HCT116 (cell line): ENCODE data around the gene MRPL20. TPM values are rescaled to one million over a fixed set of nuclear protein-coding genes. Genes with fewer than 3 reads are reported as not detected.
A peak's percentile ranks its signal among the peaks of the same experiment; 100 is the strongest.

ENCODE experiments used
- ATAC-seq: fragments of 200-7000 bp; cut with Tn5 transposase; 2 replicates; pipeline ENCODE4 v1.9.1; 2020; ENCODE audit warnings: mild to moderate bottlenecking, moderate library complexity
- BruUV-seq: library from RNA; stranded (reverse); fragments of 400-500 nt; replicated peaks from 2 replicates; lab custom pipeline; 2021; lab: Mats Ljungman, UMichigan
- CTCF ChIA-PET: fragments of 300-600 bp; sonication (Branson Sonifier 250); formaldehyde crosslinking; loops from one replicate; lab custom pipeline; 2021; ENCODE audit warnings: antibody characterized with exemption; lab: Charles Lee
- POLR2A ChIA-PET: fragments of 300-600, 350-600 bp; sonication (Branson Sonifier 250); formaldehyde crosslinking; loops from one replicate; lab custom pipeline; 2021; ENCODE audit warnings: antibody characterized with exemption; lab: Charles Lee
- RAD21 ChIA-PET, 2 experiments: fragments of 300-600 bp; sonication (Branson Sonifier 250); formaldehyde crosslinking; loops; one replicate each; lab custom pipeline; 2023; ENCODE audit warnings: low total read pairs in 2 of 2; ENCODE audit not compliant: uncharacterized antibody in 2 of 2, unreplicated experiment in 2 of 2, low non-redundant PET in 1 of 2; lab: Charles Lee
- DNase-seq: peaks from one replicate; pipeline ENCODE4 v3.0.0-alpha.2; 2010; ENCODE audit warnings: low read depth, low spot score
- H2AFZ ChIP-seq: fragments of 200-600 bp; shearing (Covaris generic), sonication (generic); 2 replicates; pipeline ENCODE4 v1.6.1; 2017; ENCODE audit warnings: low read depth, mixed run types, mixed read lengths, antibody characterized with exemption, low read length; ENCODE audit not compliant: poor library complexity, severe bottlenecking
- H3K27ac ChIP-seq: 2 replicates; pipeline ENCODE4 v1.5.1; 2012; ENCODE audit warnings: low read depth, low read length
- H3K27me3 ChIP-seq: fragments of 200-600 bp; sonication (generic); 2 replicates; pipeline ENCODE4 v1.6.1; 2016; ENCODE audit warnings: mixed run types, low read length, mixed read lengths; ENCODE audit not compliant: insufficient read depth
- H3K36me3 ChIP-seq, 2 experiments: fragments of 200-500 bp in 1 of 2; fragments of 200-600 bp in 1 of 2; sonication (Bioruptor generic) in 1 of 2; sonication (generic) in 1 of 2; 2 replicates each; pipeline versions ENCODE4 v1.5.1 to v1.6.1; 2014 to 2016; ENCODE audit warnings: low read length in 2 of 2, inconsistent platforms in 1 of 2, mixed read lengths in 1 of 2, mixed run types in 1 of 2; ENCODE audit not compliant: insufficient read depth in 2 of 2, control insufficient read depth in 1 of 2
- H3K4me1 ChIP-seq, 2 experiments: fragments of 200-600 bp in 1 of 2; sonication (generic) in 1 of 2; 2 replicates each; pipeline versions ENCODE4 v1.5.1 to v1.6.1; 2012 to 2017; ENCODE audit warnings: low read length in 2 of 2, inconsistent platforms in 1 of 2, mild to moderate bottlenecking in 1 of 2, mixed read lengths in 1 of 2, mixed run types in 1 of 2, moderate library complexity in 1 of 2; ENCODE audit not compliant: insufficient read depth in 2 of 2, control insufficient read depth in 1 of 2
- H3K4me2 ChIP-seq: fragments of 200-600 bp; sonication (generic); 2 replicates; pipeline ENCODE4 v1.6.1; 2017; ENCODE audit warnings: mixed run types, low read length, mixed read lengths
- H3K4me3 ChIP-seq, 2 experiments: fragments of 200-600 bp in 1 of 2; sonication (generic) in 1 of 2; replicated peaks in 1 of 2; 2 replicates each; pipeline ENCODE4 v1.5.1; 2011 to 2016; ENCODE audit warnings: low read length in 2 of 2, control low read depth in 1 of 2, low read depth in 1 of 2, mild to moderate bottlenecking in 1 of 2, mixed read lengths in 1 of 2, mixed run types in 1 of 2
- H3K79me2 ChIP-seq: fragments of 200-600 bp; sonication (generic); 2 replicates; pipeline ENCODE4 v1.6.1; 2017; ENCODE audit warnings: mild to moderate bottlenecking, mixed run types, low read length, moderate library complexity, mixed read lengths; ENCODE audit not compliant: insufficient read depth
- H3K9ac ChIP-seq: fragments of 200-600 bp; sonication (generic); 2 replicates; pipeline ENCODE4 v1.6.1; 2016; ENCODE audit warnings: low read length, mixed read lengths
- H3K9me2 ChIP-seq: fragments of 200-600 bp; sonication (generic), shearing (Covaris generic); 2 replicates; pipeline ENCODE4 v1.6.1; 2017; ENCODE audit warnings: mixed run types, mild to moderate bottlenecking, moderate library complexity; ENCODE audit not compliant: insufficient read depth
- H3K9me3 ChIP-seq, 2 experiments: fragments of 200-500 bp in 1 of 2; fragments of 200-600 bp in 1 of 2; sonication (Bioruptor generic) in 1 of 2; sonication (generic) in 1 of 2; 2 replicates each; pipeline ENCODE4 v1.6.1; 2014 to 2017; ENCODE audit warnings: low read length in 2 of 2, mixed read lengths in 2 of 2, inconsistent platforms in 1 of 2, low read depth in 1 of 2, mild to moderate bottlenecking in 1 of 2, mixed run types in 1 of 2, moderate library complexity in 1 of 2; ENCODE audit not compliant: control insufficient read depth in 1 of 2, insufficient read depth in 1 of 2
- H4K20me1 ChIP-seq: fragments of 200-600 bp; sonication (generic), shearing (Covaris generic); 2 replicates; pipeline ENCODE4 v1.6.1; 2017; ENCODE audit warnings: mixed run types, mild to moderate bottlenecking, moderate library complexity; ENCODE audit not compliant: insufficient read depth
- ATF3 ChIP-seq: IDR thresholded peaks from 2 replicates; pipeline ENCODE4 v1.6.1; 2012
- CBX3 ChIP-seq: IDR thresholded peaks from 2 replicates; pipeline ENCODE4 v1.6.1; 2012; ENCODE audit warnings: low read depth
- ELF1 ChIP-seq: IDR thresholded peaks from 2 replicates; pipeline ENCODE4 v1.6.1; 2012; ENCODE audit warnings: low read depth, borderline replicate concordance
- EZH2 ChIP-seq: fragments of 200-600 bp; sonication (generic); IDR thresholded peaks from 2 replicates; pipeline ENCODE4 v1.6.1; 2017; ENCODE audit warnings: antibody characterized with exemption, mixed run types
- EZH2phosphoT487 ChIP-seq: fragments of 200-600 bp; IDR thresholded peaks from 2 replicates; pipeline ENCODE4 v1.6.1; 2018; ENCODE audit warnings: antibody characterized with exemption, borderline replicate concordance
- JUND ChIP-seq: IDR thresholded peaks from 2 replicates; pipeline ENCODE4 v1.6.1; 2012
- POLR2AphosphoS5 ChIP-seq: IDR thresholded peaks from 2 replicates; pipeline ENCODE4 v1.6.1; 2011; ENCODE audit warnings: mild to moderate bottlenecking, low read depth, low read length, moderate library complexity
- RAD21 ChIP-seq: IDR thresholded peaks from 2 replicates; pipeline ENCODE4 v1.6.1; 2012; ENCODE audit warnings: low read depth, mild to moderate bottlenecking
- REST ChIP-seq: IDR thresholded peaks from 2 replicates; pipeline ENCODE4 v1.6.1; 2012; ENCODE audit warnings: low read depth
- SP1 ChIP-seq: IDR thresholded peaks from 2 replicates; pipeline ENCODE4 v1.6.1; 2012; ENCODE audit warnings: low read depth
- SRF ChIP-seq: IDR thresholded peaks from 2 replicates; pipeline ENCODE4 v1.6.1; 2012; ENCODE audit warnings: low read depth
- TCF7L2 ChIP-seq: IDR thresholded peaks from 2 replicates; pipeline ENCODE4 v1.7.0; 2011; ENCODE audit warnings: borderline replicate concordance, inconsistent platforms; ENCODE audit not compliant: insufficient read depth, insufficient read length; ENCODE audit errors: extremely low read depth
- YY1 ChIP-seq: IDR thresholded peaks from 2 replicates; pipeline ENCODE4 v1.6.1; 2011; ENCODE audit warnings: low read length, low read depth, moderate library complexity, mild to moderate bottlenecking; ENCODE audit not compliant: insufficient replicate concordance; ENCODE audit errors: extremely low read depth
- ZFX ChIP-seq: fragments of 450-650 bp; IDR thresholded peaks from 2 replicates; pipeline ENCODE4 v1.6.1; 2017
- ZNF274 ChIP-seq: fragments of 200-500 bp; sonication (Bioruptor generic); IDR thresholded peaks from 2 replicates; pipeline ENCODE4 v1.6.1; 2014; ENCODE audit warnings: mild to moderate bottlenecking, low read depth, low read length, inconsistent platforms
- intact Hi-C: fragments of 100-400 bp; cut with micrococcal nuclease; formaldehyde crosslinking; loops from 2 replicates; pipeline ENCODE4 v1.10.0; 2022
- total RNA-seq: library from RNA; stranded (reverse); gene quantifications from one replicate; pipeline ENCODE4 v1.2.1, GENCODE V29; 2021; ENCODE audit not compliant: unreplicated experiment

MRPL20 gene
- total RNA-seq, 1 experiment from 2014 or later: 131 TPM

DNA sequence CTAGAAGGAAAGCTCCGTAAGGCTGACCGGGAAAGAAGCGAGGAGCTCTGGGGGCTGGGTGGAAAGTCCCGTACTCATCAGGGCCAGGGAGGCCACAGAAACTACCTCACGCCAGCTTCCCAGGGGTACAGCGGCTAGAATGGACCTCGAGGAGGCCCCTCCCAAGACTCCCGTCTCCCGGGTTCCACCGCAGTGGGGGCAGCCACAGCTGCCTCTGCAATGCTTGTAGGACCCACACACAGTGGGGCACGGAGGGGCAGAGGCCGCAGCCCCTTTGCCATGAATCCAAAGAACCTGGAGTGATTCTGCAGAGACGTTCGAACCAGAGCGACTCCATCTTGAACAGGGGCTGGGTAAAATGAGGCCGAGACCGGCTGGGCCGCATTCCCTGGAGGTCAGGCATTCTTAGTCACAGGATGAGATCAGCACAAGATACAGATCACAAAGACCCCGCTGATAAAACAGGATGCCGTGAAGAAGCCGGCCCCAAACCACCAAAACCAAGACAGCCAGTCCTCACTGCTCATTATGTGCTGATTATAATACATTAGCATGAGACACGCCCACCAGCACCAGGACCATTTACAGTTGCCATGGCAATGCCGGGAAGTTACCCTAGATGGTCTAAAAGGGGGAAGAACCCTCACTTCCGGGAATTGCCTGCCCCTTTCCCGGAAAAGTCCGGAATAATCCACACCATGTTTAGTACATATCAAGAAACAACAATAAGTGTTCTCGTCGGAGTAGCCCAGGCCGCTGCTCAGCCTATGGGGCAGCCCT is 15.6 kb upstream of the MRPL20 start:
- peaks cover 21 to 43% of the 10 kb centered on the region in 2 experiments for H3K4me1 ChIP-seq
- H3K9me2 ChIP-seq: no peaks in the 10 kb centered on the region
- H3K4me2 ChIP-seq: peak overlapping the region; percentile 50
- POLR2A ChIA-PET: no interaction called here
- H3K9me3 ChIP-seq: no peaks in the 10 kb centered on the region
- no peak for TF ChIP-seq SRF
- TF ChIP-seq ZNF274: no peak
- TF ChIP-seq YY1: peak; percentile 79
- TF ChIP-seq SP1: no peak; the same call in 1 of the 2 replicates
- no peak for TF ChIP-seq EZH2phosphoT487
- peak; percentile 21 for TF ChIP-seq TCF7L2
- H4K20me1 ChIP-seq: no peaks in the 10 kb centered on the region
- H3K27me3 ChIP-seq: no peaks in the 10 kb centered on the region
- DNase-seq (no peak), ATAC-seq (peak; percentile 67)
- no peak overlapping the region for H2AFZ ChIP-seq
- no peak overlapping the region; a peak in 1 of 4 replicates for H3K4me3 ChIP-seq
- intact Hi-C loops: no loop called here
- RAD21 ChIA-PET: interaction anchor here in 1 of 2 experiments (0.7 kb wide), 1 partner anchor 12 kb away, joined by 6 read pairs; no protein-coding TSS in a partner anchor
- no peaks in the 10 kb centered on the region for H3K79me2 ChIP-seq
- CTCF ChIA-PET: no interaction called here
- no peaks in the 10 kb centered on the region for H3K36me3 ChIP-seq
- H3K27ac ChIP-seq: peak overlapping the region; percentile 40; the same call in 1 of the 2 replicates
- BruUV-seq: no TSS peak
- H3K9ac ChIP-seq: peak overlapping the region; percentile 26

GRCh38 chr1:1421907-1422464 is 14.9 kb upstream of the MRPL20 start:
- Histone ChIP-seq H2AFZ (no peak overlapping the region), H3K9ac (peak overlapping the region; percentile 26), H3K27ac (peak overlapping the region; percentile 40; the same call in 1 of the 2 replicates), H3K4me1 (peaks cover 21 to 43% of the 10 kb centered on the region in 2 experiments), H3K27me3 (no peaks in the 10 kb centered on the region), H3K36me3 (no peaks in the 10 kb centered on the region), H3K9me2 (no peaks in the 10 kb centered on the region), H3K4me2 (peak overlapping the region; percentile 50), H3K4me3 (no peak overlapping the region; a peak in 1 of 4 replicates), H3K79me2 (no peaks in the 10 kb centered on the region), H4K20me1 (no peaks in the 10 kb centered on the region), H3K9me3 (no peaks in the 10 kb centered on the region)
- ChIA-PET CTCF (no interaction called here), POLR2A (no interaction called here), RAD21 (interaction anchor here in 1 of 2 experiments (0.7 kb wide), 1 partner anchor 11 kb away, joined by 6 read pairs; no protein-coding TSS in a partner anchor)
- ATAC-seq (no peak), DNase-seq (no peak)
- BruUV-seq: no TSS peak
- intact Hi-C loops: no loop called here
- TF ChIP-seq POLR2AphosphoS5: no peak
- no peak for TF ChIP-seq ELF1
- TF ChIP-seq RAD21: no peak
- no peak for TF ChIP-seq YY1
- no peak for TF ChIP-seq REST
- no peak for TF ChIP-seq ZFX
- TF ChIP-seq JUND: no peak
- no peak for TF ChIP-seq CBX3
- no peak for TF ChIP-seq TCF7L2
- no peak for TF ChIP-seq EZH2
- no peak for TF ChIP-seq EZH2phosphoT487
- TF ChIP-seq SRF: no peak
- no peak for TF ChIP-seq ATF3
